Measurements from ENCODE around the gene ACIN1.
A peak's percentile ranks its signal among the peaks of the same experiment; 100 is the strongest.

The ACIN1 gene

DNA sequence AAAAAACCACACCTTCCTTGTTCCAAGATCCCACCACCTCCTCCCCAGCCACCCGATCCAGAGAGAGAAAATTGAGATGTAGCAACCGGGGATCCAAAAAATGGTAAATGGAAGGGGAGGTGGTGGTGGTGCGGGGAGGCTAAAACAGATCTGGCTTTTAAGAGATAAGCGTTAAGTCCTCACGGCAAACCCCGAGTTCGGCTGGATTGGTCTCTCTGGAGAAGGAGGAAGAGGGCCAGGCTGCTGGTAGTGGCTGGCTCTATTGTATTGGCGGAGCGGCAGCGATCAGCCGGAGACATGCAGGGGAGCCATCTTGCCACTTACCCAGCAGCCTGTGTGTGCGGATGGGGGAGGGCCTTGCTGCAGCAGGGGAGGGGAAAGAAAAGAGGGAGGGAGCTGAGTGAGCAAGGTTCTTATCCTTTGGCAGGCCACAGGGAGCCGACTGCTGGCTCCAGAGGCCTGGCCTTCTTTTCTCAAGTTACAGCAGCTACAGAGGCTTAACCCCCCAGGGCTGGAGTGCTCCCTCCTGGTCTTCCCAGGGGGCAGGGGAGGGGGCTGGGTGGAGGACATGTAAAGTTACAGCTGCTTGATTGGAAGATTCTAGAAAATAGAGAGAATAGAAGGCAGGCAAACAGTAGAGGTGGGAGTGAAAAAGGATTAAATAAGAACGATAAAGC is 23.6 kb downstream of the ACIN1 start:
- Histone ChIP-seq H3K27me3 (ENCODE audit: insufficient read depth, poor library complexity, severe bottlenecking) (no peaks in the 10 kb centered on the region), H3K4me3 (replicated peaks; ENCODE audit: insufficient read depth, low read length) (peak overlapping the region; percentile 78), H3K27ac (replicated peaks) (peak overlapping the region; percentile 73)
- DNase-seq (ENCODE audit: low read depth in 1 of 2, low spot score in 1 of 2), result peak; percentile 66 to 93
- TF ChIP-seq GABPA (IDR thresholded peaks at IDR 0.05; ENCODE audit: low read depth) (no peak), POLR2AphosphoS5 (IDR thresholded peaks at IDR 0.05; ENCODE audit: low read depth) (peak; percentile 92), SPI1 (IDR thresholded peaks at IDR 0.05; ENCODE audit: borderline replicate concordance, low read depth) (no peak)
- TF ChIP-seq, protein P1, sequence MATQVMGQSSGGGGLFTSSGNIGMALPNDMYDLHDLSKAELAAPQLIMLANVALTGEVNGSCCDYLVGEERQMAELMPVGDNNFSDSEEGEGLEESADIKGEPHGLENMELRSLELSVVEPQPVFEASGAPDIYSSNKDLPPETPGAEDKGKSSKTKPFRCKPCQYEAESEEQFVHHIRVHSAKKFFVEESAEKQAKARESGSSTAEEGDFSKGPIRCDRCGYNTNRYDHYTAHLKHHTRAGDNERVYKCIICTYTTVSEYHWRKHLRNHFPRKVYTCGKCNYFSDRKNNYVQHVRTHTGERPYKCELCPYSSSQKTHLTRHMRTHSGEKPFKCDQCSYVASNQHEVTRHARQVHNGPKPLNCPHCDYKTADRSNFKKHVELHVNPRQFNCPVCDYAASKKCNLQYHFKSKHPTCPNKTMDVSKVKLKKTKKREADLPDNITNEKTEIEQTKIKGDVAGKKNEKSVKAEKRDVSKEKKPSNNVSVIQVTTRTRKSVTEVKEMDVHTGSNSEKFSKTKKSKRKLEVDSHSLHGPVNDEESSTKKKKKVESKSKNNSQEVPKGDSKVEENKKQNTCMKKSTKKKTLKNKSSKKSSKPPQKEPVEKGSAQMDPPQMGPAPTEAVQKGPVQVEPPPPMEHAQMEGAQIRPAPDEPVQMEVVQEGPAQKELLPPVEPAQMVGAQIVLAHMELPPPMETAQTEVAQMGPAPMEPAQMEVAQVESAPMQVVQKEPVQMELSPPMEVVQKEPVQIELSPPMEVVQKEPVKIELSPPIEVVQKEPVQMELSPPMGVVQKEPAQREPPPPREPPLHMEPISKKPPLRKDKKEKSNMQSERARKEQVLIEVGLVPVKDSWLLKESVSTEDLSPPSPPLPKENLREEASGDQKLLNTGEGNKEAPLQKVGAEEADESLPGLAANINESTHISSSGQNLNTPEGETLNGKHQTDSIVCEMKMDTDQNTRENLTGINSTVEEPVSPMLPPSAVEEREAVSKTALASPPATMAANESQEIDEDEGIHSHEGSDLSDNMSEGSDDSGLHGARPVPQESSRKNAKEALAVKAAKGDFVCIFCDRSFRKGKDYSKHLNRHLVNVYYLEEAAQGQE (IDR thresholded peaks at IDR 0.05; ENCODE audit: insufficient replicate concordance, low read depth), result no peak
- TF ChIP-seq, protein P2, sequence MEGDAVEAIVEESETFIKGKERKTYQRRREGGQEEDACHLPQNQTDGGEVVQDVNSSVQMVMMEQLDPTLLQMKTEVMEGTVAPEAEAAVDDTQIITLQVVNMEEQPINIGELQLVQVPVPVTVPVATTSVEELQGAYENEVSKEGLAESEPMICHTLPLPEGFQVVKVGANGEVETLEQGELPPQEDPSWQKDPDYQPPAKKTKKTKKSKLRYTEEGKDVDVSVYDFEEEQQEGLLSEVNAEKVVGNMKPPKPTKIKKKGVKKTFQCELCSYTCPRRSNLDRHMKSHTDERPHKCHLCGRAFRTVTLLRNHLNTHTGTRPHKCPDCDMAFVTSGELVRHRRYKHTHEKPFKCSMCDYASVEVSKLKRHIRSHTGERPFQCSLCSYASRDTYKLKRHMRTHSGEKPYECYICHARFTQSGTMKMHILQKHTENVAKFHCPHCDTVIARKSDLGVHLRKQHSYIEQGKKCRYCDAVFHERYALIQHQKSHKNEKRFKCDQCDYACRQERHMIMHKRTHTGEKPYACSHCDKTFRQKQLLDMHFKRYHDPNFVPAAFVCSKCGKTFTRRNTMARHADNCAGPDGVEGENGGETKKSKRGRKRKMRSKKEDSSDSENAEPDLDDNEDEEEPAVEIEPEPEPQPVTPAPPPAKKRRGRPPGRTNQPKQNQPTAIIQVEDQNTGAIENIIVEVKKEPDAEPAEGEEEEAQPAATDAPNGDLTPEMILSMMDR (IDR thresholded peaks at IDR 0.05; ENCODE audit: insufficient read depth, low read length), result no peak

DNA sequence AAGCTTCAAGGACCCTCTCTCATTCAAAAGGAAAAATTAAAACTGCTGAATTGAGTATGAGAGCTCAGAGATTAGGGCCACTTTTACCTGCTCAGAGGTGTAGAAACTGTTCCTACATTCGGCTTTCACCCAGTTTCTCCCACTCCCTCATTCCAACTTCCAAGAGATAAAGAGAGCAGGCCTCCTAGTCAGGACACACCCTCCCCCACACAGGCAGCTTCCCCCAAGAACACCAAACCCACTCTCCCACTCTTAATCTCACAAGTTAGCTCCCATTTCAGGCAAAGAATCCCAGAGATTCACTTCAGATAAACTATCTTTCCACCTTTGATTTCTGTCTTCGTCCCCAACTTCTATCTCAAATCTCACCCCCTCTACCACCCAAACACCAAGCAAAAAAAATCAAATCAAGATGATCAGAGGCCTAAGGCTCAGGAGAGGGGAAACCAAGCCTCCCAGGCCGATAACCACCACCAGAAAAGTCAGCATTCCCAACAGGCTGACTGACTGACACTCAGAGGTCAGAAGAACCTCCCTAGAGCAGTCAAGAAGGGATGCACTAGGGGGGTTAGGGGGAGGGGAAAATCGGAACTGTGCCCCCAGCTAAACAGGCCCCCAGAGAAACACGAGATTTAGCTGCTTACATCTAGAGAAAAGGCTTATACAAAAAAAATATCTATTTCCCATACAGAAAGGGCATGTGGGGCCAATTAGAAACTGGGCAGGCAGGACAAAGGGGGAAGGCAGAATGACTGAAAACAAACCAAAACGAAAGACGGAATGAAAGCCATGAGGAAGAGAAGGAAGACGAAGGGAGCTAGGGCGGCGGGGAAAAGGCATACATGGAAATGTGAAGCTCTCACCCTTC is 24.4 kb downstream of the ACIN1 start:
- Histone ChIP-seq H3K4me3 (replicated peaks; ENCODE audit: insufficient read depth, low read length) (peak overlapping the region; percentile 78), H3K27me3 (ENCODE audit: insufficient read depth, poor library complexity, severe bottlenecking) (no peaks in the 10 kb centered on the region), H3K27ac (replicated peaks) (peak overlapping the region; percentile 73)
- TF ChIP-seq SPI1 (IDR thresholded peaks at IDR 0.05; ENCODE audit: borderline replicate concordance, low read depth) (no peak), GABPA (IDR thresholded peaks at IDR 0.05; ENCODE audit: low read depth) (no peak), POLR2AphosphoS5 (IDR thresholded peaks at IDR 0.05; ENCODE audit: low read depth) (no peak; the same call in 1 of the 2 replicates)
- TF ChIP-seq, protein P1 (IDR thresholded peaks at IDR 0.05; ENCODE audit: insufficient replicate concordance, low read depth), result no peak
- TF ChIP-seq, protein P2 (IDR thresholded peaks at IDR 0.05; ENCODE audit: insufficient read depth, low read length), result no peak
- no peak for DNase-seq (ENCODE audit: low read depth in 1 of 2, low spot score in 1 of 2)

DNA sequence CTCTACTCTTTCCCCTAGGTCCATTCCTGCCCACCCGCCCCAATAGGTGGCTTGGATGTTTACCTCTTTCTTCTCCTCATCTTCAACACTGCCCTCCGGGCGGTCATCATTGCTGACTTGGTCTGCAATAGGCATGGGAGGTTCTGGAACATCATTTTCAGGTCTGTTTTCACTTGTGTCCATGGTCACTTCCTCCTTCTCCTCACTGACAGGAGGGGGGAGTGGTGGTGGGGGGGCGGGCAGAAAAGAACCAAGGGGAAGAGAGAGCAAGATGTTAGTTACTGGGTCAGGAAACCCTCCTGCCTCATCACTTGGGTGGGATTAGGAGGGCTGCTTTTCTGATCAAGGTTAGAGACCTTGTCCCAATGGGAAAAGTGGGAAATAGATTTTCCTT is 25.5 kb downstream of the ACIN1 start:
- no peaks in the 10 kb centered on the region for H3K27me3 ChIP-seq (ENCODE audit: insufficient read depth, poor library complexity, severe bottlenecking)
- H3K4me3 ChIP-seq (replicated peaks; ENCODE audit: insufficient read depth, low read length), result no peak overlapping the region
- 0 out of 2 replicates have a peak overlapping the region, but pooled peaks have one; percentile 18 for H3K27ac ChIP-seq (replicated peaks)
- 0 out of 2 replicates have a peak, but pooled peaks have one; percentile 36 for TF ChIP-seq SPI1 (IDR thresholded peaks at IDR 0.05; ENCODE audit: borderline replicate concordance, low read depth)
- no peak for TF ChIP-seq POLR2AphosphoS5 (IDR thresholded peaks at IDR 0.05; ENCODE audit: low read depth)
- no peak for DNase-seq (ENCODE audit: low read depth in 1 of 2, low spot score in 1 of 2)

DNA sequence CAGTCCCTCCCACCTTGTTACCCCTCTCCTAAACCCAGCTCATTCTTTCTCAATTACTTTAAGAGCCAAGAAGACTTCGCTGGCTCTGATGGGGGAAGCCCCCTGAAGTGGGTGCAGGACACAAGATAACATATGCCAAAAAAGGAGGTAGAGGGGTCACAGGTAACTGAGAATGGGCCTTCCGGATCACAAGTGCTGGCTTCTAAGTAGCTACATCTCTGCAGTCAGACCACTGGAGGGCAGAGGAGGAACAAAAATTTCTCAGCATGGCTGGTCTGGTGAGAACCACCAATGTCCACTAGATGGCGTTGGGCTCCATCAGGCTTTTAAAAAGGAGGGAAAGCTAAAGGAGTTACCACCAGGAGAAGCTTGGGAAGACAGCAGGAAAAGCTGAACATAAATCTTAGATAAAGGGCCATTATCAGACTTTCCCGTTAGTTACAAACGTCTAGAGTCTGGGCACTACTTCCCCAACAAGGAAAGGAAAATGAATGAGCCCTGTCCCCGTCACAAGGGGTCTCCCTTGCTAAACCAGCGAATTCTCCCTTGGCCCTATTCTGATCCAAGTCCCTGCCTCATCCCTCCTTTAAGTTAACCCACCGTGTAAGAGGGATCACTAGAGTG is 26.0 kb downstream of the ACIN1 start:
- no peaks in the 10 kb centered on the region for H3K27me3 ChIP-seq (ENCODE audit: insufficient read depth, poor library complexity, severe bottlenecking)
- TF ChIP-seq GABPA (IDR thresholded peaks at IDR 0.05; ENCODE audit: low read depth), result no peak
- TF ChIP-seq, protein P2 (IDR thresholded peaks at IDR 0.05; ENCODE audit: insufficient read depth, low read length), result peak; percentile 99
- peak; percentile 65 to 84 for DNase-seq (ENCODE audit: low read depth in 1 of 2, low spot score in 1 of 2)
- H3K27ac ChIP-seq (replicated peaks), result peak overlapping the region; percentile 40; the same call in 1 of the 2 replicates
- no peak overlapping the region for H3K4me3 ChIP-seq (replicated peaks; ENCODE audit: insufficient read depth, low read length)
